ENCODE results near the gene STAG3.
"Not testable (repeated sequence)": the region's sequence is repeated elsewhere in the genome, so short reads cannot be mapped to it uniquely, and the experiment has no call there.

Gene STAG3

DNA sequence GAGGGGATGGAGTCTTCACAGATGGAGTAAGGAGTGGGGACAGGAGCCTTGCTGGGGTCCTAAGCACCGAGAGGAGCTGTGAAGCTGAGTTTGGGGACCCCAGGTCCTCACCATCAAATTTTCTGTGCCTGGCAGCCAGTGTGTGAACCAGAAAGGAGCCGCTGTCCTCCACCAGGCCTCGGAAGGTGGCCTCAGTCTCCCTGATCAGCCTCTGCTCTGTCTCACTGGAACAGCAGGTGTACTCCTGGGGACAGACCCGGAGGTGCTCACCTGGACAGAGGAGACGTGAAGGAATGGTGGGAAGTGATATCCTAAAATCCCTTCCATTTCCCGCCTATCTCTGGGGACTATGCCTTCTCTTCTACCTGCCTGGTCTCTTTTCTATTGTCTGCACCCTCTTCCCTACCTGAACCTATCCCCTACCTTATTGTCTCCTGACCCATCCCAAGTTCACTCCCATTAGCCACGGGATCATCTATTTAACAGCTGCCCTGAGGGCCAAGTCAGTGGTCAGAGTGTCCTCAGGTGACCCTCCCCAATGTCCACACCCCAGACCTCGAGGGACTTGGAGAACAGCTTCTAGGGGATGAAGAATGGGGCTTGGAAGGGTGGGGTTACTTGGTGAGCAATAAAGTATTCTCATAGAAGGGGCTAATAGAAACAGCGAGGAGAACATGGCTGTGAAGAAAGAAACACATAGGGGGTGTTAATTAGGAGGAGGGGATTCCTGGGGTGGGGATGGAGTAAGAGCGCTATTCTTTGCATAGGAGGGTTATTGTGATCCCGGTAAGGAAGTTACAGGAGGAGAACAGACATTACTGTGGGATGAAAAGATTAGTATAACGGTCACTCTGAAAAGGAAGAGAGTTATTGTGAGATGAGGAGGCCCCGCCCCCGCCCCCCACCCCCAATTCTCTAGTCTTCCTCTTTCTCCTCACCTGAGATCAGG lies 1.3 kb upstream of the STAG3 start:
- DNase-seq = no peak

DNA sequence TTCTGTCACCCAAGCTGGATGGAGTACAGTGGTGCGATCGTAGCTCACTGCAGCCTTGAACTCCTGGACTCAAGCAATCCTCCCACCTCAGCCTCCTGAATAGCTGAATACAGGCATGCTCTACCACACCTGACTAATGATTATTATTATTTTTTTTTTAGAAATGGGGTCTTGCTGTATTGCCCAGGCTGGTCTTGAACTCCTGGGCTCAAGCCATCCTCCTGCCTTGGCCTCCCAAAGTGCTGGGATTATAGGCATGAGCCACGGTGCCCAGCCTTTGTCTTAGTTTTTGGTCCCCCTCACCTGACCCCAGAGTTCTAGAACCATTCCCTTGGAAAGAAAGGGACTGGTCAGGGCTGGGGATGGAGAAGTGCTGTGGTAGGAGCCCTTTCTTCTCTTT lies 2.4 kb downstream of the STAG3 start:
- not testable (repeated sequence) for DNase-seq

DNA sequence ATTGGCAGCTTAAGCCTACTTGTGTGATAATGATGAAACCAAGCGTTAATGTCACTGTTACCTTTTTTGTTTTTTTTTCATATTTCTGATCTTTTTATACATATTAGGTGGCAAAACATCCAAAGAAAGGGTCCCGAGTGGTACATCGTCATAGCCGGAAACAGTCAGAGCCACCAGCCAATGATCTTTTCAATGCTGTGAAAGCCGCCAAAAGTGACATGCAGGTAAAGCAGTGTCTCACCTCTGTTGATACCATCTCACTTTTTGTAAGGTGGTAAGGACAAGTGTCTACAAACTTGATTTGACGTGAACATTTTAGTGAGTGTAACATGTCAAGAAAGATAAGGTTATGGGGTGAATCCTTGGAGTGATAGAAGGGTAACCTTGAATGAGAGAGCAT lies 4.9 kb downstream of the STAG3 start:
- DNase-seq = not testable (repeated sequence)

GRCh38 chr7:100183090-100183489 lies 5.4 kb downstream of the STAG3 start:
- not testable (repeated sequence) for DNase-seq

DNA sequence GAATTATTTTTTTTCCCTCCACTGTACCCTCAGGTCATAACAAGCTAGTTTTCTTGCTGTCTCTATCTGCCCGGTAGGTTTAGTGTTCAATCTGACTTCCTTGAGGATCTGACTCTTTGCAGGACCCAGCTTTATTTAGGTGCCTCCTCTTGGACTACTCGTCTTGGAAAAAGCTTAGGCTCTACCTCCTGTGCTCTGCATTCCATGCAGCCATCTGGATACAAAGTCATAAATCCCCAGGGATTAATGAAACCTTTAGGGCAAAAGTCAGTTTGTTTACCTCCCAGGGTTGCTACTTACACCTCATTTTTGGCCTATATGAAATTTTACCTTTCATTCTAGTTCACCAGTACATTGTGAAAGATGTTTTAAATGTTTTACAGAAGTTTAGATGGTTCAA lies 8.0 kb downstream of the STAG3 start:
- DNase-seq = no peak

DNA sequence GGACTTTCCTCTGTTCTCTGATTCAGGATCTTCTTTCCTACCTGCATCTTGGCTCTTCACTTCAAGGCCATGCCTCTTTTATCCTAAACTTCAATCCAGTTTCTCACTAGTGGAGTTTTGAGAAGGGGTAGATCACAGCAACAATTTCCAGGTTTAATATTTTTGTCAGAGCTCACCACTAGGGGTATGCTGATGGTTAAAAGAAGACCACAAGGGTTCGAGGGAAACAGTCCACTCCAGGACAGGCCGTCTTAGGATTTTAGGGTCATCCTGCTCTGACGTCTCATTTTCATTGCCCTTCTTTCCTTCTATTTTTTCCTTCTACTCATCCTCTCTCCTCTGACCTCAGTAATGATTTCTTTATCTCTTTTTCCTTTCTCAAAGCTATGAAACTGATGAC lies 11.3 kb downstream of the STAG3 start:
- DNase-seq = no peak

DNA sequence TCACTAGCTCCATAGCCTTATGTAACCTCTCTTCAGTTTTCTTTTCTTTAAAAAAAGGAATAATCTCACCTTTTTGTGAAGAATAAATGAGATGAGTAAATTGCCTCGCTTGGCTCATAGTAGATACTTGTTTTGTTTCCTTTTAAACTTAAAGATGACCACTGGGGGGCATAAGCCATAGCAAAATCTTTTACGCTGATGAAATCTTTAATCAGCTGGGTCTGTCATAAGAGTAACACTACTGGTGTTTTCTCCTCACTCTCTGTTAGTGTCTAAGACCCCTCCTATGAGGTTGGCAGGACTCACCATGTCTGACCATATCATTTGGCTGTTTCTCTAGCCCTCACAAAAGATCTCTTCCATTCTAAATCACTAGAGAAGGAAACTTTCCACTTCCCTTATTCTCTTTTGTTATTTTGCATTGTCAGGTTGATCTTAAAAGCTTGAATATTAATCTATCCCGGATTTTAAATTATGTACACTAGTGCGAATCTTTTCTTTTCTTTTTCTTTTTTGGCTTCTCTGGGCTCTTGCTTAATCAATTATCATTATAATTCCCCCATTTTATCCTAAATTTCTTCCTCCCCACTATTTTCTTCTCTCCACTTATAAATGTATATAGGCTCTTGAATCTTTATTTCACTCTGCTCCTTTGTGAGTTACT lies 12.5 kb downstream of the STAG3 start:
- no peak for DNase-seq

DNA sequence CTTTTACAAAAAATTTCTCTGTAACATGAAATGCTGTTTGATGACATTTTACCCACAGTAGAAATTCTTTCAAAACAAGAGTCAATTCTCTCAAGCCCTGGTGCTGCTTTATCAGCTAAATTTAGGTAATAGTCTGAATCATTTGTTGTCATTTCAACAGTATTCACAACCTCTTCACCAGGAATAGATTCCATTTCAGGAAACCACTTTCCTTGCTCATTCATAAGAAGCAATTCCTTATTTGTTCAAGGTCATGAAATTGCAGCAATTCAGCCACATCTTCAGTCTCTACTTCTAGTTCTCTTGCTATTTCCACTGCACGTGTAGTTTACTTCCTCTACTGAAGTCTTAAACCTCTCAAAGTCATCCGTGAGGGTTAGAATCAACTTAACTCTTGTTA lies 14.1 kb downstream of the STAG3 start:
- DNase-seq = no peak

- not testable (repeated sequence) for DNase-seq
Measured at GRCh38 chr7:100192281-100192862, 14.7 kb downstream of the STAG3 start.

DNA sequence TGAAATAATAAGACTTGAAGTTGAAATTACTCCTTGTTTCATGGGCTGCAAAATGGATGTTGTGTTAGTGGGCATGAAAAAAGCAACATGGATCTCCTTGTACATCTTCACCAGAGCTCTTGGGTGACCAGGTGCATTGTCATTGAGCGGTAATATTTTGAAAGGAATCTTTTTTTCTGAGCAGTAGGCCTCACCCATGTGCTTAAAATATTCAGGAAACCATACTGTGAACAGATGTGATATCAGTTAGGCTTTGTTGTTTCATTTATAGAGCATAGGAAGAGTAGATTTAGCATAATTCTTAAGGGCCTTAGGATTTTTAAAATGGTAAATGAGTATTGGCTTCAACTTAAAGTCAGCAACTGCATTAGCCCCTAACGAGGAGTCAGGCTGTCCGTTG lies 15.3 kb downstream of the STAG3 start:
- no peak for DNase-seq

DNA sequence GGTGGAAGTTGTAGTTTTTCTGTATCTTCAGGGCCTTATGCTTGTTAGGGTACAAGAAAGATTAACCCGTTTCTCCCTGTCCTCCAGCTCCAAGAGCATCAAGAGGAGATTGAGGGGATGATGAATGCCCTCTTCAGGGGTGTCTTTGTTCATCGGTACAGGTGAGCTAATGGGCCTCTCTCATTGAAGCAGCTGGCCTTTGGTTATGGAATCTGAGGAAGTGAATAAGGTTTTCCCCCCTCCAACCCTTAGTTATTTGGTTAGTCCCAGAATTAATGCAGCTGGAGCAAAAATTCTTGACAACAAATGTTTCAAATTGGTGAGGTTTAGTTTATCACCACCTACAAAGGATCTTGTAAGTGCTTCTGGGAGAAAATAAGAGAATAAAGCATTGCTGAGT lies 17.5 kb downstream of the STAG3 start:
- DNase-seq = no peak

- not testable (repeated sequence) for DNase-seq
Measured at GRCh38 chr7:100195901-100196322, 18.2 kb downstream of the STAG3 start.

- no peak for DNase-seq
Measured at GRCh38 chr7:100198266-100198665, 20.5 kb downstream of the STAG3 start.

DNA sequence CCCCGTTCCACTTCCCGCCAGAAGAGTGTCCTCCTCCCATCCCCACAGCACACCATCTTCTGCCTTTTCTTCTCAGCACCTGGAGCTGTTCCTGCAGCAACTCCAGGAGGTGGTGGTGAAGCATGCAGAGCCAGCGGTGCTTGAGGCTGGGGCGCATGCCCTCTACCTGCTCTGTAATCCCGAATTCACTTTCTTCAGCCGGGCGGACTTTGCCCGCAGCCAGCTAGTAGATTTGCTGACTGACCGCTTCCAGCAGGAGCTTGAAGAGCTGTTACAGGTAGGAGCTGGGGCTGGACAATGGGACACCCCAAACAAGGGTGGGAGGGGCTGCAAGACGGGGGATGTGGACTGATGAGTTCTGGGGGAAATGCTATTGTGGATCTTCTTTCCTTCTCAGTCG lies 23.0 kb downstream of the STAG3 start:
- no peak for DNase-seq

DNA sequence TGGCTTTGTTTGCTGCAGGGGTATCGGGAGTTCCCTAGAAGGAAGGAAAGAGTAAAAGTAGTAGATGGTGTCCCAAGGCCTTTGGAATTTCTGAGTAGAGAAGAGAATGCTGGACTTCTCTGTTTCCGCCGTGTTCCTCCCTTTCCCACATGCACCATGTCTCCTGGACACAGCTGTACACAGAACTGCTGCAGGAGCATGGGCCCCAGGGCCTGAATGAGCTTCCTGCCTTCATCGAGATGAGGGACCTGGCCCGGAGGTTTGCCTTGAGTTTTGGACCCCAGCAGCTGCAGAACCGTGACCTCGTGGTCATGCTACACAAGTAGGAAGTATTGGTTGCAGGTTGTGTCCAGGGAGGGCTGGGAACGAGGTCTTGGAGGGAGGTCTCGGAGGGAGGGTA lies 26.7 kb downstream of the STAG3 start:
- no peak for DNase-seq

GRCh38 chr7:100208911-100209408 lies 31.2 kb downstream of the STAG3 start:
- DNase-seq = no peak

GRCh38 chr7:100209493-100209892 lies 31.8 kb downstream of the STAG3 start:
- DNase-seq = no peak

DNA sequence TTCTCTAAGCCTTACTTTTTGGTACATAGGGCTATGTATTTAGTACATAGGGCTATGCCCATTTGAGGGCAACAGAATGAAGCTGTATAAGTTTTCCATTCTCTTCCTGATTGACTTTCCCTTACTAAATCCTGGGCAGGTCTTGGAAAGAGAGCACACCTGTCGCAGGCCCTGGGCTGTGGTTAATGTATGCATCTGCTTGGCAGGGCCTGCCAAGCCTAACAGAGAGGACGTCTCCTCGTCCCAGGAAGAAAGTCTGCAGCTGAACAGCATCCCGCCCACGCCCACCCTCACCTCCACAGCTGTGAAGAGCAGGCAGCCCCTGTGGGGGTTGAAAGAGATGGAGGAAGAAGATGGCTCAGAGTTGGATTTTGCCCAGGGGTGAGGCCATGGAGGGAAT lies 33.1 kb downstream of the STAG3 start:
- no peak for DNase-seq

- no peak for DNase-seq
Measured at GRCh38 chr7:100211342-100211780, 33.6 kb downstream of the STAG3 start.

DNA sequence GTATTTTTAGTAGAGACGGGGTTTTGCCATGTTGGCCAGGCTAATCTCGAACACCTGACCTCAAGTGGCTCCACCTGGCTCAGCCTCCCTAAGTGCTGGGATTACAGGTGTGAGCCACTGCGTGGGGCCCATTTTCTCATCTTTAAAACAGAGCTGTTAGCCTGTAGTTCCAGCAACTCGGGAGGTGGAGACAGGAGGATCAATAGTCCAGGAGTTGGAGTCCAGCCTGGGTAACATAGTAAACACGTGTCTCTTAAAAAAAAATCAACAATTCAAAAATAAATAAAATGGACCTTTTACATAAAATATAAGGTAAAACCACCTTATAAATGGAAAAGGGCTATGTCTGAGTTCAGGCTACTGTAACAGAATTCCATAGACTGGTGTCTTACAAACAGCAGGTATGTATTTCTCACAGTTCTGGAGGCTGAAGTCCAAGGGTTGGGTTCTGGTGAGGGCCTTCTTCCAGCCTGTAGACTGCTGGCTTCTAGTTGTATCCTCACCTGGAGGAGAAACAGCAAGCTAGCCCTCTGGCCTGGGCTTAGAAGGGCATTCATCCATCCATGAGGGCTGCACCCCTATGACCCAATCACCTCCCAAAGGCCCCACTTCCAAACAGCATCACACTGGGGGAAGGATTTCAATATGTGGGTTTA lies 35.0 kb downstream of the STAG3 start:
- DNase-seq = no peak

DNA sequence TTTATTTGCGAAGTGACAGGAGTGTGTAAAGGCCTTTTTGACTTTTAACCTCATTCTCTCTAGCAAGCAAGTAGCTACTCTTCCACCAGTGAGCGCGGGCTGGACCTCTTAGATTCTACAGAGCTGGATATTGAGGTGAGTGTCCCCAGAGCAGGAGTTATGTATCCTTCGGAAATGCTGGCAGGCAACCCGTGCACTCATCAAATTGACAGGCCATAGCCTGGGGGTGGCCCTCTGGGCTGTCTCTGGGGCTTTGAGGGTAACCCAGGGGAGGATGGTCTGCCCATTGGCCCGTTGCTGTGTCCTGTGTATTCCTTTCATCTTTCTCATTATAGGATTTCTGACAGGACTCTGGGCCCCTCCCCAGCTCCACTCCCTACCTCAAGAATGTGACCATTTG lies 36.0 kb downstream of the STAG3 start:
- DNase-seq = no peak

DNA sequence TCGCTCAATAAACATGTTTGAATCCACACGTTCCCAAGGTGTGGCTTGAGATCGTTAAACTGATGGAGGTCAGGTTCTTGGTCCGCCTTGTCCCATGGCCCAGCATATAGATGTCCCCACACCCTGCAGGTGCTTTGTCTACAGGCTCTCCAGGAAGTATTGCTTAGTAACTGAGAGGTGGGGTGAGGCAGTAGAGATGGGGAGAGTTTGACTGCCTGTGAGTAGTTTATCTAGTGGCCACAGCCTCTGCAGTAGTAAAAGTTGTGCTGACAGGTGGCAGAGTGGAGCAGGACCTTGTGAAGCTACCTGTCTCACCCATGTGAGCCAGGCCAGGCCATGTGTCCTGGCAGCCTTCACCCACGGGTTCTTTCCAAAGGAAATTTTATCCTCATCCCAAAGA lies 36.6 kb downstream of the STAG3 start:
- not testable (repeated sequence) for DNase-seq

- no peak for DNase-seq
Measured at GRCh38 chr7:100215895-100216294, 38.2 kb downstream of the STAG3 start.

Measured in NCI-H1417 treated with DMSO at 0.1 percent for 48 hours (cell line).